SK-N-SH (cell line): ENCODE results near the gene AUTS2.

Source experiments
- RAD21 ChIP-seq: IDR thresholded peaks from 2 replicates; pipeline ENCODE4 v1.6.1; 2012; ENCODE audit warnings: mild to moderate bottlenecking, low read length
- SIN3A ChIP-seq: IDR thresholded peaks from 2 replicates; pipeline ENCODE4 v1.6.1; 2012; ENCODE audit warnings: low read depth, mild to moderate bottlenecking, low read length, moderate library complexity, borderline replicate concordance

GRCh38 chr7:70322856-70323255 is 724.6 kb downstream of the AUTS2 start:
- no peak for TF ChIP-seq RAD21
- TF ChIP-seq SIN3A = no peak
